ENCODE data around the gene SUSD1.

GRCh38 chr9:112180387-112180881 lies 5.3 kb upstream of the SUSD1 start:
- TF ChIP-seq THRA (CRISPR knock-in tag; IDR thresholded peaks at IDR 0.05; ENCODE audit: borderline replicate concordance) (peak; percentile 29; the same call in 1 of the 2 replicates), ZFX (CRISPR knock-in tag; IDR thresholded peaks at IDR 0.05; ENCODE audit: low read depth) (no peak), ZNF724P (CRISPR knock-in tag; IDR thresholded peaks at IDR 0.05; ENCODE audit: borderline replicate concordance) (no peak), GABPA (IDR thresholded peaks at IDR 0.05; ENCODE audit: low read depth, low read length) (no peak), GABPA (CRISPR knock-in tag; IDR thresholded peaks at IDR 0.05; ENCODE audit: low read depth) (no peak), REST (IDR thresholded peaks at IDR 0.05; ENCODE audit: borderline replicate concordance in 1 of 2, low read depth in 1 of 2, low read length in 2 of 2) (no peak), RFXANK (CRISPR knock-in tag; IDR thresholded peaks at IDR 0.05) (no peak), MAZ (IDR thresholded peaks at IDR 0.05; ENCODE audit: borderline replicate concordance, low read depth, low read length) (no peak), MAZ (CRISPR knock-in tag; IDR thresholded peaks at IDR 0.05; ENCODE audit: low read depth) (no peak), USF2 (IDR thresholded peaks at IDR 0.05; ENCODE audit: low read depth, low read length) (no peak), USF2 (CRISPR knock-in tag; IDR thresholded peaks at IDR 0.05; ENCODE audit: borderline replicate concordance) (no peak), ZBTB40 (IDR thresholded peaks at IDR 0.05) (no peak), ZBTB40 (CRISPR knock-in tag; IDR thresholded peaks at IDR 0.05) (no peak), CTCF (CRISPR knock-in tag; IDR thresholded peaks at IDR 0.05) (no peak), ELF1 (CRISPR knock-in tag; IDR thresholded peaks at IDR 0.05) (no peak), ZFP1 (CRISPR knock-in tag; IDR thresholded peaks at IDR 0.05) (no peak), ZNF10 (CRISPR knock-in tag; IDR thresholded peaks at IDR 0.05; ENCODE audit: borderline replicate concordance, low read depth) (no peak)

All from HepG2 (cell line).